ENCODE results near the gene TMEM121.
"Not testable (repeated sequence)": the region's sequence is repeated elsewhere in the genome, so short reads cannot be mapped to it uniquely, and the experiment has no call there.

- TF ChIP-seq CTCF (optimal IDR thresholded peaks at IDR 0.05 in 1 of 3, IDR thresholded peaks at IDR 0.05 in 1 of 3, conservative IDR thresholded peaks at IDR 0.05 in 1 of 3; ENCODE audit: extremely low read depth in 1 of 3, insufficient read depth in 2 of 3, low read length in 3 of 3); EZH2 (IDR thresholded peaks at IDR 0.05; ENCODE audit: low read length): not testable (repeated sequence)
Measured at GRCh38 chr14:105574411-105574810, 48.0 kb downstream of the TMEM121 start.

Data from keratinocyte (primary cell).